GM10847 (cell line): Measurements from ENCODE around the gene FUT6.

ENCODE experiments used
- POLR2A ChIP-seq: IDR thresholded peaks from 2 replicates; pipeline ENCODE4 v1.6.1; 2011; ENCODE audit not compliant: insufficient read length; ENCODE audit errors: extremely low read depth

FUT6 gene

DNA sequence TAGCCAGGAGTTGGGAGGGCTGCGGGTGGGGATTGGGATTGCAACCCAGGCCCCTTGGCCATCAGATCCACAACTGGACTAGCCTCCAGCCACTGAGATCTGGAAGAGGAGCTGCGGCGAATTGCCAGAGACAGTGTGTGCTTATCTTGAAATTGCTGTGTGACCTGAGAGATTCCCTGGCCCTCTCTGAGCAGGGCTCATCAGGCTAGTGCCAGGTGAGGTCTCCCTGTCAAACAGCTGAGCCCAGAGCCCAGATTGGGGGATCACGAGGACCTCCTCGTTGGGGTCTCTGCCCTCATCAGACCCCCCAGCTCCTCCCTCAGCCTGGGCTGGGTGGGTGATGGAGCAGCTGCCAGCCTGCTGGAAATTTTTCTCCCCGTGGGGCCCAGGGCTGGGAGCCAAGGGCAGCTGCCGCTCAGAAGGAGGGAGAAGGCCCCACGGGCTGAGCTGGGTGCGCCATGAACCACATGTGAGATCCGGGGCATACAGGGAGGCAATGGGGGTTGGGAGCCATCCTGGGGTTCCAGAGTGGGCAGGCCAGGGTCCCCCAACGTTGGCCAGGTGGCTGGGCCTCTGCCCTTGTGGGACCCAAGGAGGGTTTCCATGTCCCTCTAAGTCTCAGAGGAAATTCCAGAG lies 23.6 kb upstream of the FUT6 start:
- no peak for TF ChIP-seq POLR2A

DNA sequence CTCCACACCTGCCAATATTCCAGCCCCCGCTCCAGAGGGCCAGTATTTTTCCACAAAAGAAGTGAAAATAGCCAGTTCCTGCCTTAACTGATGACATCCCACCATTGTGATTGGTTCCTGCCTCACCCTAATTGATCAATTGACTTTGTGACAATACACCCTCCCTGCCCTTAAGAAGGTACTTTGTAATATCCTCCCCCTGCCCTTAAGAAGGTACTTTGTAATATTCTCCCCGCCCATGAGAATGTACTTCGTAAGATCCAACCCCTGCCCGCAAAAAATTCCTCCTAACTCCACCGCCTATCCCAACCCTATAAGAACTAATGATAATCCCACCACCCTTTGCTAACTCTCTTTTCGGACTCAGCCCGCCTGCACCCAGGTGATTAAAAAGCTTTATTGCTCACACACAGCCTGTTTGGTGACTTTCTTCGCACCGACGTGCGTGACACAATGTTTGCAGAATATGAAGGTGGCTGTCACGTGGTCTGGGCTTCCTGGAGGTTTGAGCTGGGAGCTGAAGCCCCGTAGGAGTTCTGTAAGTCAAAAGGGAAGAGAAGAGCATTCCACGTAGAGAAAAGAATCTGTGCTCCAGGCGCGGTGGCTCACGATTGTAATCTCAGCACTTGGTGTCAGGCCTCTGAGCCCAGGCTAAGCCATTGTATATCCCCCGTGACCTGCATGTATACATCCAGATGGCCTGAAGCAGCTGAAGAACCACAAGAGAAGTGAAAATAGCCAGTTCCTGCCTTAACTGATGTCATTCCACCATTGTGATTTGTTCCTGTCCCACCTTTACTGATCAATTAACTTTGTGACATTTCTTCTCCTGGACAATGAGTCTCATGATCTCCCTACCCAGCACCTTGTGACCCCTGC lies 17.9 kb upstream of the FUT6 start:
- TF ChIP-seq POLR2A = no peak

DNA sequence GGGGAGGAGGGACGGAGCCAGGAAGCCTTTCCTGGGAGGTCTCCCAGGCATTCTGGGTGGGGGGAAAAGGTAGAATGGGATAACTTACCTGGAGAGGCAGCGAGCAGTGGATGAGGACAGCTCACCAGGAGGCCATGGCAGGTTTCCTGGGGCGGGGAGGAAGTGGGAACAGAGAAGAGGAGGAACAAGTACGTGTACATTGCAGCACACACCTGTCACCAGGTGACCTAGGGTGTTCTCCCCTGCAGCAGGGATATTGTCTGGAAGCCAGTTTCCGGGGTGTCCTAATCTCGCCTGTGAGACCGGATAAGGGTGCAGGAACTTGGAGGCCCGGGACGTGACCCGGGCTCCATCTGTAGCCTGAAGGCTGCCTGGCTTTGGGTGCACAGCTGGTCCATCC lies 11.8 kb upstream of the FUT6 start, which contains the start of gene FUT3:
Gene FUT3, minus strand, starts transcription at position 148 of the 400 bp plus-strand sequence.
- no peak for TF ChIP-seq POLR2A

DNA sequence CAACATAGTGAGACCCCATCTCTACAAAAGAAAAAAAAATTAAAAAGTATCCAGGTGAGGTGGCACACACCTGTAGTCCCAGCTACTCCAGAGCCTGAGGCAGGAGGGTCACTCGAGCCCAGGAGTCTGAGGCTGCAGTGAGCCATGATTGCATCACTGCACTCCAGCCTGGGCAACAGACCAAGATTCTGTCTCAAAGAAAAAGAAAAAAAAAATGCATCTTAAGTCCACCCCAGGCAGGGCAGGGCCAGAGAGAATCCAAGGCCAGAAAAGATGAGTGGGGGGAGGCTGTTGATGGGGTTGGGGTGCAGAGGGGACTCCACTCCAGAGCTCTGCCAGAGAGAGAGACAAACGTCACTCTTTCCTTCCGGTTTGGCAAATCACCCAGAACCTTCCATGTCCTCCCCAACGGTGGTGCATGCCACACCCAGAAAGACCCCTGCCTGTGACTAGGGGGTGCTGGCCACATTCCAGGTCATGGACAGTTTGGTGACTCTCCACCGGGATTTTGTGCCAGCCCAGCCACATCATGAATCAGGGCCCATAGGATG lies 11.3 kb upstream of the FUT6 start:
- TF ChIP-seq POLR2A = no peak

DNA sequence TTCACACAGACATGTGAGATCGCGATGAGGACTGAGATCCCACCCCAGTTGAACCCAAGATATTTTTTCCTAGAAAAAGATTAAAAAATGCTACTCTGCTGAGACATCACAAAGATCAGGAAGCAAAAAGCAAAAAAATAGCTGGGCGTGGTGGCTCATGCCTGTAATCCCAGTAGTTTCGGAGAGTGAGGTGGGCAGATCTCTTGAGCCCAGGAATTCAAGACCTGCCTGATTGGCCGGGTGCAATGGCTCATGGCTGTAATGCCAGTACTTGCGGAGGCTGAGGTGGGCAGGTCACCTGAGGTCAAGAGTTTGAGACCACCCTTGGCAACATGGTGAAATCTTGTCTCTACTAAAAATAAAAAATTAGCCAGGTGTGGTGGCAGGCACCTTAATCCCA lies 10.7 kb upstream of the FUT6 start:
- TF ChIP-seq POLR2A = no peak

DNA sequence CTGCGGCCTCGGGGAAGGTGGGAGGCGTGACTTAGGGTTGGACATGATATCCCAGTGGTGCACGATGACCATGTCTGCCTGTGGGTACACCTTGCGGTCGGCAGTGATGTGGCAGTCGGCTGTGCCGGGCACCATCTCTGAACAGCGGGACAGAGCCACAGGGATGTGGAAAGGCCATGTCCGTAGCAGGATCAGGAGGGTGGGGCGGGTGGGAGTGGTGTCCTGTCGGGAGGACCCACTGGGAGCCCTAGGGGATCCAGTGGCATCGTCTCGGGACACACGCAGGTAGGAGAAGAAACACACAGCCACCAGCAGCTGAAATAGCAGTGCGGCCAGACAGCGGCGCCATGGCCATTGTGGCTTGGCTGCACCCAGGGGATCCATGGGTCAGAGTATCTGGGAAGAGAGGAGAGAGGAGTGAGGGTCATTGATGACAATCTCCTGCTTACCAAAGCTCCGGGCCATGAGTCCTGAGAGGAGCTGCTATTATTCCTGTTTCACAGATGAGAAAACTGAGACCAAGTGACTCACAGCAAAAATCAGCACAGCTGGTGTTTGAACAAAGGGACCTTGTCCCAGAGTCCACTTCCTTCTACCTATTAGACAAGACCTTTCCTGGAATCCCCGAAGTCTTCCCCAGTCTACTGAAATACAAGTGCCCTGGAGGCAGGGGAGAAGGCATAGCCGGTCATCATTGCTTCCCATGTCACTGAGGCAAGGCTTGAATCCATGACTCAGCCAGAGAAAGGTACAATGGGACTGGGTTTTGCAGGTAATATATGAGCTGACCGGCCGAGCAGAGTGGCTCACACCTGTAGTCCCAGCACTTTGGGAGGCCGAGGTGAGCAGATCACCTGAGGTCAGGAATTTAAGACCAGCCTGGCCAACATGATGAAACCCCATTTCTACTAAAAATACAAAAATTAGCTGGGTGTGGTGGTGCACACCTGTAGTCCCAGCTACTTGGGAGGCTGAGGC lies 5.2 kb upstream of the FUT6 start:
- no peak for TF ChIP-seq POLR2A

DNA sequence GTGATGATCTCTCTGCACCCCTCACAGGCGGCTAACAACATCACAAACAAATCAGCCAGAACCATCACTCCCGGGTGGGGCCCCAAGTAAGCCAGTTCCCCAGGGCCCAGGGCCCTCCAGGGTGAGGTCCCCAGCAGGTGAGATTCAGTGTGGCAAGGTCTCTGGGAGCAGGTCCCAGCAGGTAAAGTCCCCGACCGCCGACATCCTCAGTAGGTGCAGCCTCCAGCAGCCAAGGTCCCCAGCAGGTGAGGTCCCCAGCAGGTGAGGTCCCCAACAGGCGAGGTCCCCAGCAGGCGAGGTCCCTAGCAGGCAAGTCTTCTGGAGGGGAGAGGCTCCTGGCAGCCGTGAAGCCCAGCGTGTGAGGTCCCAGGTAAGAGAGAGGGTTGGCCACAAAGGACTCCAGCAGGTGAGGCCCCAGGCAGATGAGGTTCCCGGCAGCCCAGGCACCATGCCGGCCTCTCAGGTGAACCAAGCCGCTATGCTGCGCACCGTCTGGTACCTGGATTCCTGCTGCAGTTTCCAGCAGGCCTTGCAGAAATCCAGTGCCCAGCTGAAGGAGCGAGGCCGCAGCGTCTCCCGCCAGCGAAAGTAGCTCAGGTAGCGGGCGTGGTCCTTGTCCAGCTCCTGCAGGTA lies 3.9 kb upstream of the FUT6 start:
- no peak for TF ChIP-seq POLR2A

DNA sequence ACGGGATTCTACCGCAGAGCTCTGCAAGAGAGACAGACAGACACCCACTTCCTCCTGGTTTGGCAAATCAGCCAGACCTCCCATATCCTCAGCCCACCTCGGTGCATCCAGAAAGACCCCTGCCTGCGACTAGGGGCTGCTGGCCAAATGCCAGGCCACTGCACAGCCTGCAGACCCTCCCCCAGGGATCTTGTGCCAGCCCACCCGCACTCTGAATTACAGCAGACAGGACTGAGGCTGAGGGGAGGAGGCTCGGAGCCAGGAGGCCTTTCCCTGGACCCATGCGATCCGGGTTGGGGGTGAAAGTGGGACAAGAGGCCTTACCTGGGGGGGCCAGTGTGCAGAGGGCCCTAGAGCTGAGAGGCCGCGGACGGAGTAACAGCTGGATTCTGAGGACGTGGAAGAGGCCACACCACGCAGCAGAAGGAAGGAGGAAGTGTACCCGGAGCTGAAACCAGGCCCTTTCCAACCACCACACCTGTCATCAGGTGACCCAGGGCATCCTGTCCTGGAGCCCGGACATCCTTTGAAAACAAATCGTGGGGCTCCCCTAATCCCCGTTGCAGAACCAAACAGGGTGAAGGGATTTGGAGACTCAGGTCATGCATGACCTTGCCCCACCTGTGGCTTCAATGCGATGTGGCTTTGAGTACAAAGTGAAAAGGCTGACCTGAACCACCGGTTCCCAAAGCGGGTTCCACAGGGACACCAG lies 993 bp downstream of the FUT6 start:
- TF ChIP-seq POLR2A = no peak

DNA sequence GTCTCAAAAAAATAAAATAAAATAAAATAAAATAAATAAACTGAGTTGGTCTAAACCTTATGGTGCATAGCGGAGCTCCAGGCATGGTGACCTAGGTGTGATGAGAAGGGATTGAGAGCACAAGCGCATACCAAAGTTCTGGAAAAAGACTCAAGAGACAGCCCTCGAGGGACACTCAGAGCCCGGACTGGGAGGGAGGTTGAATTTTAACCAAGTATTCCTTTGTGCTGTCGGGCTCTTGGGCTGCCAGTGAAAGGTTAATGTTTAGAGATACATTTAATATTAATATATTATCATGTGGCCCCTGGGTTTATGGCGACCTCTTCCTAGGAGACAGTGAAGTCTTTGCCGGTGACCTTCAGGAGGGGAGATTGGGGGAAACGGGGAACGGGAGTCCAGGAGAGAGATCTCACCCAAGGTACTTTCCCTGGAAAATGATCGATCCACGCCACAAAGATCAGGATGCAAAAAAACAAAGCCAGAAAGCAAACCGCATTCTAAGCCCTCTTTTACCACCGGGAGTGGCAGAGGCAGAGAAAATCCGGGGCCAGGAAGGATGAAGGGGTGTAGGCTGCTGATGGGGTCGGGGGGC lies 1.6 kb downstream of the FUT6 start:
- TF ChIP-seq POLR2A = no peak

DNA sequence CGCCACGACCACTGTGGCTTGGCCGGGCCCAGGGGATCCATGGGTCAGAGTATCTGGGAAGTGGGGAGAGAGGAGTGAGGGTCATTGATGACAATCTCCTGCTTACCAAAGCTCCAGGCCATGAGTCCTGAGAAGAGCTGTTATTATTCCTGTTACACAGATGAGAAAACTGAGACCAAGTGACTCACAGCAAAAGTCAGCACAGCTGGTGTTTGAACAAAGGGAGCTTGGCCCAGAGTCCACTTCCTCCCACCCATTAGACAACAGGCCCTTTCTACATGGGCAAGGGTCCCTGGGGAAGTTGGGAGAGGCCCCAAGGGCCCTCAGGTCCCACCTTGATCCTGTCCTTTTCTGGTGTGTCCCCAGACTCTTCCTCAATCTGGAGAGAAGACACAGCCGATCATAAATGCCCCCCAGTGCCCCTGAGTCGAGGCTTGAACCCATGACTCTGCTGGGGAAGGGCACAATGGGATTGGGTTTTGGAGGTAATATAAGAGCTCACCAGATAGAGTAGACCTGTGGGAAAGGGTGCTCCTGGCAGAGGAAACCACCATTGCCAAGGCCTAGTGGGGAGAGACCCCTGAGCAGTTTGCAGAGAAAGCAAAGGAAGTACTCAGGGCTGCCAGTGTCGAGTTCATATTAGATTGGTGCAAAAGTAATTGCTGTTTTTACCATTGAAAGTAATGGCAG lies 6.8 kb downstream of the FUT6 start:
- no peak for TF ChIP-seq POLR2A

DNA sequence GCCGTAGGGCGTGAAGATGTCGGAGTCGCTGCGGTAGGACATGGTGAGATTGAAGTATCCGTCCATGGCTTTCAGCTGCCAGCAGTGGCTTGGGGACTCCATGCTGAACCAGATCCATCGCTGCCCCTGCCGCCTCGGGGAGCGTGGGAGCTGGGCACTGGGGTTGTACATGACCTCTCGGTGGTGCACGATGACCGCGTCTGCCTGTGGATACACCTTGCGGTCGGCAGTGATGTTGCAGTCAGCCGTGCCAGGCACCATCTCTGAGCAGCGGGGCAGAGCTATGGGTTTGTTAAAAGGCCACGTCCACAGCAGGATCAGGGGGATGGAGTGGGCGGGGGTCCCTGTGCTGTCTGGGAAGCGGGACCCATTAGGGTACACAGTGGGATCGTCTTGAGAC lies 7.4 kb downstream of the FUT6 start:
- no peak for TF ChIP-seq POLR2A

DNA sequence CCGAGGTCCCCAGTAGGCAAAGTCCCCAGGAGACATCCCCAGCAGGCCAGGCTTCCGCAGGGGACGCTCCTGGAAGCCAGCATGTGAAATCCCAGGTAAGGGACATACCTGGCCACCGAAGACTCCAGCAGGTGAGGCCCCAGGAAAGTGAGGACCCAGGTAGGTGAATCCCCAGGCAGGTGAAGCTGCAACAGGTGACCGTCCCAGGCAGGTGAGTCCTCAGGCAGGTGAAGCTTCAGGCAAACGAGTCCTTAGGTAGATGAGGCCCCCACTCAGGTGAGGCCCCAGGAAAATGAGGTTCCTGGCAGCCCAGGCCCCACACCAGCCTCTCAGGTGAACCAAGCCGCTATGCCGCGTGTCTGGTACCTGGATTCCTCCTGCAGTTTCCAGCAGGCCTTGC lies 8.3 kb downstream of the FUT6 start:
- no peak for TF ChIP-seq POLR2A
